Mesendoderm (in vitro differentiated cells): Measurements from ENCODE around the gene GUSB.
"Not testable (repeated sequence)": the region's sequence is repeated elsewhere in the genome, so short reads cannot be mapped to it uniquely, and the experiment has no call there.

Experiments
- DNase-seq: peaks from one replicate; pipeline ENCODE4 v3.0.0; 2013
- H2AK5ac ChIP-seq: 2 replicates; pipeline ENCODE4 v1.6.1; 2013; ENCODE audit warnings: low read length, inconsistent platforms
- H2BK120ac ChIP-seq: 2 replicates; pipeline ENCODE4 v1.6.1; 2013; ENCODE audit warnings: low read depth, mild to moderate bottlenecking, low read length, moderate library complexity, mixed read lengths
- H2BK15ac ChIP-seq: replicated peaks from 2 replicates; pipeline ENCODE4 v1.6.1; 2013; ENCODE audit warnings: low read depth, mild to moderate bottlenecking, moderate library complexity
- H2BK5ac ChIP-seq: 2 replicates; pipeline ENCODE4 v1.6.1; 2013; ENCODE audit warnings: low read length, inconsistent platforms
- H3K18ac ChIP-seq: 2 replicates; pipeline ENCODE4 v1.6.1; 2013; ENCODE audit warnings: mild to moderate bottlenecking, low read length, mixed read lengths
- H3K23ac ChIP-seq: one replicate; pipeline ENCODE4 v1.6.1; 2013; ENCODE audit warnings: low read length
- H3K27ac ChIP-seq: 2 replicates; pipeline ENCODE4 v1.5.1; 2013; ENCODE audit warnings: low read depth, mild to moderate bottlenecking, inconsistent platforms, low read length, moderate library complexity
- H3K27me3 ChIP-seq: 2 replicates; pipeline ENCODE4 v1.6.1; 2013; ENCODE audit warnings: low read length, control low read depth, mild to moderate bottlenecking, inconsistent platforms; ENCODE audit not compliant: insufficient read depth, poor library complexity
- H3K36me3 ChIP-seq: 2 replicates; pipeline ENCODE4 v1.6.1; 2013; ENCODE audit warnings: low read length, inconsistent platforms; ENCODE audit not compliant: control insufficient read depth, insufficient read depth
- H3K4ac ChIP-seq: one replicate; pipeline ENCODE4 v1.6.1; 2013; ENCODE audit warnings: low read depth, mild to moderate bottlenecking, low read length, moderate library complexity
- H3K4me1 ChIP-seq: 2 replicates; pipeline ENCODE4 v1.6.1; 2013; ENCODE audit warnings: low read depth, low read length, inconsistent platforms; ENCODE audit not compliant: control insufficient read depth
- H3K4me2 ChIP-seq: 2 replicates; pipeline ENCODE4 v1.6.1; 2013; ENCODE audit warnings: low read length
- H3K4me3 ChIP-seq: 2 replicates; pipeline ENCODE4 v1.5.1; 2013; ENCODE audit warnings: mild to moderate bottlenecking, low read length
- H3K56ac ChIP-seq: one replicate; pipeline ENCODE4 v1.6.1; 2013; ENCODE audit warnings: low read length
- H3K79me1 ChIP-seq: 2 replicates; pipeline ENCODE4 v1.6.1; 2013; ENCODE audit warnings: low read length, inconsistent platforms
- H3K79me2 ChIP-seq: 2 replicates; pipeline ENCODE4 v1.6.1; 2013; ENCODE audit warnings: mild to moderate bottlenecking, low read length; ENCODE audit not compliant: control insufficient read depth, insufficient read depth
- H3K9ac ChIP-seq: 2 replicates; pipeline ENCODE4 v1.6.1; 2013; ENCODE audit warnings: low read length, inconsistent platforms
- H4K5ac ChIP-seq: one replicate; pipeline ENCODE4 v1.6.1; 2013; ENCODE audit warnings: low read length
- H4K8ac ChIP-seq: one replicate; pipeline ENCODE4 v1.6.1; 2013; ENCODE audit warnings: low read depth, mild to moderate bottlenecking, control low read depth, low read length, moderate library complexity
- WGBS: extraction: QIAGEN DNeasy Blood & Tissue Kit; methylation state at CpG from one replicate; pipeline ENCODE4 v1.1.7; 2013; ENCODE audit warnings: low lambda C conversion rate, missing lambda C conversion rate; ENCODE audit not compliant: insufficient coverage; ENCODE audit errors: extremely low coverage; 5-methylcytosine and 5-hydroxymethylcytosine counted together

GUSB gene

GRCh38 chr7:65966146-65966545 lies 15.9 kb downstream of the GUSB start:
- H3K36me3 ChIP-seq: peaks cover 27% of the 10 kb centered on the region
- H2AK5ac ChIP-seq: no peak overlapping the region
- H4K5ac ChIP-seq: no peak overlapping the region
- H3K4me3 ChIP-seq: no peak overlapping the region
- H3K27ac ChIP-seq: no peak overlapping the region
- no peaks in the 10 kb centered on the region for H3K4me1 ChIP-seq
- H3K56ac ChIP-seq: no peak overlapping the region
- no peak overlapping the region for H4K8ac ChIP-seq
- no peak overlapping the region for H3K4ac ChIP-seq
- no peak for DNase-seq
- H3K27me3 ChIP-seq: no peaks in the 10 kb centered on the region
- H3K79me1 ChIP-seq: no peaks in the 10 kb centered on the region
- no peak overlapping the region for H3K23ac ChIP-seq
- no peak overlapping the region for H2BK15ac ChIP-seq
- H2BK120ac ChIP-seq: no peak overlapping the region
- H3K9ac ChIP-seq: no peak overlapping the region
- H3K4me2 ChIP-seq: no peak overlapping the region
- H3K79me2 ChIP-seq: no peaks in the 10 kb centered on the region
- no peak overlapping the region for H3K18ac ChIP-seq
- H2BK5ac ChIP-seq: no peak overlapping the region
- WGBS: no CpG with 5 or more reads among the region's 6 CpGs

- H3K79me1 ChIP-seq, H3K23ac ChIP-seq, H2AK5ac ChIP-seq, H3K9ac ChIP-seq, H2BK15ac ChIP-seq, DNase-seq, H2BK120ac ChIP-seq, H4K8ac ChIP-seq, H2BK5ac ChIP-seq, H3K4me2 ChIP-seq, H3K4ac ChIP-seq, H4K5ac ChIP-seq, H3K18ac ChIP-seq, H3K27ac ChIP-seq, H3K4me1 ChIP-seq, H3K4me3 ChIP-seq, H3K79me2 ChIP-seq, H3K27me3 ChIP-seq, H3K56ac ChIP-seq: not testable (repeated sequence)
- no CpG with 5 or more reads among the region's 3 CpGs for WGBS
- peaks cover 33% of the 10 kb centered on the region for H3K36me3 ChIP-seq
These were observed 17.3 kb downstream of the GUSB start for GRCh38 chr7:65964671-65965070.

- H3K18ac ChIP-seq: no peak overlapping the region
- H3K79me2 ChIP-seq: no peaks in the 10 kb centered on the region
- no CpG with 5 or more reads among the region's 6 CpGs for WGBS
- H3K9ac ChIP-seq: no peak overlapping the region
- H2BK5ac ChIP-seq: no peak overlapping the region
- no peak overlapping the region for H3K4ac ChIP-seq
- H2BK15ac ChIP-seq: no peak overlapping the region
- no peaks in the 10 kb centered on the region for H3K4me1 ChIP-seq
- H2AK5ac ChIP-seq: no peak overlapping the region
- no peaks in the 10 kb centered on the region for H3K79me1 ChIP-seq
- H3K56ac ChIP-seq: no peak overlapping the region
- DNase-seq: no peak
- no peak overlapping the region for H4K8ac ChIP-seq
- H4K5ac ChIP-seq: no peak overlapping the region
- H2BK120ac ChIP-seq: no peak overlapping the region
- peaks cover 23% of the 10 kb centered on the region for H3K36me3 ChIP-seq
- H3K27ac ChIP-seq: no peak overlapping the region
- H3K4me3 ChIP-seq: no peak overlapping the region
- H3K27me3 ChIP-seq: no peaks in the 10 kb centered on the region
- no peak overlapping the region for H3K23ac ChIP-seq
- no peak overlapping the region for H3K4me2 ChIP-seq
These were observed 20.0 kb downstream of the GUSB start for GRCh38 chr7:65962033-65962432.

GRCh38 chr7:65960351-65961074 lies 21.5 kb downstream of the GUSB start:
- H2BK120ac ChIP-seq: no peak overlapping the region
- H3K36me3 ChIP-seq: peaks cover 20% of the 10 kb centered on the region
- no peak overlapping the region for H3K4ac ChIP-seq
- H3K79me1 ChIP-seq: no peaks in the 10 kb centered on the region
- H3K4me1 ChIP-seq: no peaks in the 10 kb centered on the region
- no peak overlapping the region for H4K8ac ChIP-seq
- H3K79me2 ChIP-seq: no peaks in the 10 kb centered on the region
- no peak overlapping the region for H4K5ac ChIP-seq
- no peak overlapping the region for H2AK5ac ChIP-seq
- no peak overlapping the region for H2BK15ac ChIP-seq
- WGBS: no CpG with 5 or more reads among the region's 19 CpGs
- no peak for DNase-seq
- H3K9ac ChIP-seq: no peak overlapping the region
- H3K4me3 ChIP-seq: no peak overlapping the region
- no peak overlapping the region for H3K23ac ChIP-seq
- H3K18ac ChIP-seq: no peak overlapping the region
- H2BK5ac ChIP-seq: no peak overlapping the region
- no peak overlapping the region for H3K56ac ChIP-seq
- no peak overlapping the region for H3K4me2 ChIP-seq
- no peaks in the 10 kb centered on the region for H3K27me3 ChIP-seq
- no peak overlapping the region for H3K27ac ChIP-seq

GRCh38 chr7:65955718-65956117 lies 26.3 kb downstream of the GUSB start:
- DNase-seq: no peak
- peaks cover 8% of the 10 kb centered on the region for H3K36me3 ChIP-seq
- no peaks in the 10 kb centered on the region for H3K79me1 ChIP-seq
- no peak overlapping the region for H2AK5ac ChIP-seq
- H4K8ac ChIP-seq: no peak overlapping the region
- H2BK5ac ChIP-seq: no peak overlapping the region
- no peak overlapping the region for H2BK120ac ChIP-seq
- H4K5ac ChIP-seq: no peak overlapping the region
- no peak overlapping the region for H2BK15ac ChIP-seq
- no peaks in the 10 kb centered on the region for H3K27me3 ChIP-seq
- H3K27ac ChIP-seq: no peak overlapping the region
- no peak overlapping the region for H3K4me3 ChIP-seq
- no peak overlapping the region for H3K23ac ChIP-seq
- H3K4ac ChIP-seq: no peak overlapping the region
- H3K4me1 ChIP-seq: no peaks in the 10 kb centered on the region
- H3K18ac ChIP-seq: no peak overlapping the region
- H3K79me2 ChIP-seq: no peaks in the 10 kb centered on the region
- H3K56ac ChIP-seq: no peak overlapping the region
- H3K4me2 ChIP-seq: no peak overlapping the region
- no peak overlapping the region for H3K9ac ChIP-seq
- WGBS: no CpG with 5 or more reads among the region's 4 CpGs

DNA sequence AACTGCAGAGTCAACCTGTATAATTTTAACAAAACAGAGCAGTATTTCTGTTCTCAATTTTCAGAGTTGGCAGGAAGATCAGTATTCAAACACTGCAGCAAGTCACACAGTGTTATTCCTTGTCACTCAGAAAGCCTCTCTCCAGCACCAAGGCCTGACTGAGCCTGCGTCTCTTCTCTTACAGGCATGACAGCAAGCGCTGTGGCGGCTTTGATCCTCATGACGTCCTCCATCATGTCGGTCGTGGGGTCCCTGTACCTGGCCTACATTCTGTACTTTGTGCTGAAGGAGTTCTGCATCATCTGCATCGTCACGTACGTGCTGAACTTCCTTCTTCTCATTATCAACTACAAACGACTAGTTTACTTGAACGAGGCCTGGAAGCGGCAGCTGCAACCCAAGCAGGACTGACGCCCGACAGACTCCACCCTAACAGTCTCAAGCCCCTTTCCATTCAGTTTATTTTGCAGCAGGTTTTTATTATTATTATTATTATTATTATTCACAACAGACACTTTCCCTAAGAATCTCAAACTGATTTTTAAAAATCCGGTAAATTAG lies 28.0 kb downstream of the GUSB start:
- DNase-seq: no peak
- Histone ChIP-seq H3K4me2 (no peak overlapping the region), H3K23ac (no peak overlapping the region)

More for the DNA sequence above, 28.0 kb downstream of the GUSB start:
- Histone ChIP-seq H3K4ac (no peak overlapping the region), H2BK15ac (no peak overlapping the region), H3K4me1 (no peaks in the 10 kb centered on the region), H3K79me2 (no peaks in the 10 kb centered on the region), H3K4me3 (no peak overlapping the region), H4K5ac (no peak overlapping the region), H3K79me1 (no peaks in the 10 kb centered on the region), H3K18ac (no peak overlapping the region), H3K27me3 (no peaks in the 10 kb centered on the region), H3K56ac (no peak overlapping the region), H2AK5ac (no peak overlapping the region), H2BK5ac (no peak overlapping the region), H4K8ac (no peak overlapping the region), H3K9ac (no peak overlapping the region), H2BK120ac (no peak overlapping the region), H3K36me3 (peaks cover 1% of the 10 kb centered on the region), H3K27ac (no peak overlapping the region)
- WGBS: no CpG with 5 or more reads among the region's 15 CpGs
